ENCODE data around the gene TYW1.
"Not testable (repeated sequence)": the region's sequence is repeated elsewhere in the genome, so short reads cannot be mapped to it uniquely, and the experiment has no call there.

Gene TYW1

GRCh38 chr7:67006965-67007364 lies 10.3 kb downstream of the TYW1 start:
- TF ChIP-seq, protein P1, sequence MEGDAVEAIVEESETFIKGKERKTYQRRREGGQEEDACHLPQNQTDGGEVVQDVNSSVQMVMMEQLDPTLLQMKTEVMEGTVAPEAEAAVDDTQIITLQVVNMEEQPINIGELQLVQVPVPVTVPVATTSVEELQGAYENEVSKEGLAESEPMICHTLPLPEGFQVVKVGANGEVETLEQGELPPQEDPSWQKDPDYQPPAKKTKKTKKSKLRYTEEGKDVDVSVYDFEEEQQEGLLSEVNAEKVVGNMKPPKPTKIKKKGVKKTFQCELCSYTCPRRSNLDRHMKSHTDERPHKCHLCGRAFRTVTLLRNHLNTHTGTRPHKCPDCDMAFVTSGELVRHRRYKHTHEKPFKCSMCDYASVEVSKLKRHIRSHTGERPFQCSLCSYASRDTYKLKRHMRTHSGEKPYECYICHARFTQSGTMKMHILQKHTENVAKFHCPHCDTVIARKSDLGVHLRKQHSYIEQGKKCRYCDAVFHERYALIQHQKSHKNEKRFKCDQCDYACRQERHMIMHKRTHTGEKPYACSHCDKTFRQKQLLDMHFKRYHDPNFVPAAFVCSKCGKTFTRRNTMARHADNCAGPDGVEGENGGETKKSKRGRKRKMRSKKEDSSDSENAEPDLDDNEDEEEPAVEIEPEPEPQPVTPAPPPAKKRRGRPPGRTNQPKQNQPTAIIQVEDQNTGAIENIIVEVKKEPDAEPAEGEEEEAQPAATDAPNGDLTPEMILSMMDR (IDR thresholded peaks at IDR 0.05; ENCODE audit: insufficient read depth, missing control alignments): no peak
- DNase-seq (ENCODE audit: insufficient read length, low spot score): no peak
- no peak for FAIRE-seq

GRCh38 chr7:67008260-67008659 lies 11.6 kb downstream of the TYW1 start:
- TF ChIP-seq, protein P1 (IDR thresholded peaks at IDR 0.05; ENCODE audit: insufficient read depth, missing control alignments): no peak
- no peak for FAIRE-seq
- no peak for DNase-seq (ENCODE audit: insufficient read length, low spot score)

GRCh38 chr7:67009677-67010076 lies 13.0 kb downstream of the TYW1 start:
- FAIRE-seq; DNase-seq (ENCODE audit: insufficient read length, low spot score): not testable (repeated sequence)

GRCh38 chr7:67014076-67014622 lies 17.5 kb downstream of the TYW1 start:
- DNase-seq (ENCODE audit: insufficient read length, low spot score); FAIRE-seq: not testable (repeated sequence)

- not testable (repeated sequence) for DNase-seq (ENCODE audit: insufficient read length, low spot score); FAIRE-seq
These were observed 21.3 kb downstream of the TYW1 start for GRCh38 chr7:67017971-67018370.

DNA sequence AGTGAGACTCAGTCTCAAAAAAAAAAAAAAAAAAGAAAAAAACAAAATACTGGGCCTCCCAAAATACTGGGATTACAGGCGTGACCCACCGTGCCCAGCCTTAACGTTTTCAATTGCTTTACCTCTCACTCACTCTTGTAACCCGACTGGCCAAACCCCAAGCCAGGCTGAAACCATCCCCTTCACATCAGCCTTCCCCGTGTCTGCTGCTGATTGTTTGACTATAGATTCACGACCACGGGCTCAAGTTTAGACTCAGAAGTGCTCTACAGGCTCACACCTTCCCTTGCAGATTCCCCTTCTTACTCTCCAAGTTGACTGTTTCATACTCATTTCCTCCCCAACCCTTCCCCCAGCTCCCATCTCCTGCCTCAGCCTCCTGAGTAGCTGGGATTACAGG lies 22.3 kb downstream of the TYW1 start:
- DNase-seq (ENCODE audit: insufficient read length, low spot score): no peak
- TF ChIP-seq, protein P1 (IDR thresholded peaks at IDR 0.05; ENCODE audit: insufficient read depth, missing control alignments): no peak
- no peak for FAIRE-seq

DNA sequence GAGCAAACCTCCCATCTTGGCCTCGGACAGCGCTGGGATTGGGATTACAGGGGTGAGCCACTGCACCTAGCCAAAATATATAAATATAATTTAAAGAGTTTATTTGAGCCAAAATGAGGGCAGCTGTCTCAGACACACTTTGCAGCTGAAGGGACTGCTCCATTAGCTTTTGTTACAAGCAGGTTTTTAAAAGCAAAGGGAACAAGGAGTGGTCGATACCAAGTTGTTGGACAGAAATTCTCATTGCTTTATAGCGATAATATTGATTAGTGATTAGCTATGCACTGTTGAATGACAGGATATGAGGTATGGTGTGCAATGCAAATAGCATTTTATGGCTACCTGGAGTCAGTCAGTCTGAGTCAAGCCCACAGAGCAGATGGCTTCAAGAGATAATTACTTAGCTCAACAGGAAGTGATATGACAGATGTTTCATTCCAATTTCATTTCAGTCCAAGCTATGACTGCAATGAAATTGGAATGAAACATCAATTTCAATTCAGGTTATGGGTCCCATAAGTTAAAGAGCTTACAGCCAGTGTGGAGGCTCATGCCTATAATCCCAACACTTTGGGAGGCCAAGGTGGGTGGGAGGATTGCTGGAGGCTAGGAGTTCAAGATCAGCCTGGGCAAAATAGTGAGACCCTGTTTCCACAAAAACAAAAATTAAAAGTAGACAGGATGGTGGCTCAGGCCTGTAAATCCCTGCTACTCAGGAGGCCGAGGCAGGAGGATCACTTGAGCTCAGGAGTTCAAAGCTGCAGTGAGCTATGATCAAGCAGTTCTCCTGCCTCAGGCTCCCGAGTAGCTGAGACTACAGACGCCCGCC lies 23.1 kb downstream of the TYW1 start:
- TF ChIP-seq, protein P1 (IDR thresholded peaks at IDR 0.05; ENCODE audit: insufficient read depth, missing control alignments): no peak
- peak; percentile 56 for DNase-seq (ENCODE audit: insufficient read length, low spot score)
- peak; percentile 48 for FAIRE-seq

DNA sequence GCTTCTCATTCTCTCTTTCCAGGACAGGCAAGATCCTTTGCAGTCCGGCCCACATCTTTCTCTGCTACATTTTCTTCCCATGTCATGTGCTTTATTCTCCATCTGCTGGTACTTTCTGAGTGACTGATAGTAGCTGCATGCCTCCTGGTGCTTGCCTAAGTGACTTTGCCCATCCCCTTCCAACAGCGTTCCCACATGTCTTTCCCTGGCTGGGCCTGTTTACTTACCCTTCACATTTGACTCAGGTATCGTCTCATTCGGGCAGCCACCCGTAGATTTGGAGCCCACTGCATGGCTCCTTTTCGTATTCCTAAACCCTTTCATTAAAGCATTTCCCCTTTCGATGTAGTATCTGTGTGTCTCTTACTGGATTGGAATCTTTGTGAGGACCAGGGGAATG lies 24.6 kb downstream of the TYW1 start:
- FAIRE-seq (no peak), DNase-seq (ENCODE audit: insufficient read length, low spot score) (no peak)
- TF ChIP-seq, protein P1 (IDR thresholded peaks at IDR 0.05; ENCODE audit: insufficient read depth, missing control alignments): no peak
